Mesodermal cell (in vitro differentiated cells): ENCODE measurements around the gene MAP3K7.

Experiments used
- H3K27ac ChIP-seq: 2 replicates; pipeline ENCODE4 v1.7.0; 2013; ENCODE audit warnings: mild to moderate bottlenecking, low read depth, low read length, moderate library complexity; ENCODE audit not compliant: severe bottlenecking
- H3K36me3 ChIP-seq: 2 replicates; pipeline ENCODE4 v1.7.1; 2013; ENCODE audit warnings: mild to moderate bottlenecking, low read length, moderate library complexity; ENCODE audit not compliant: control insufficient read depth, insufficient read depth
- H3K4me1 ChIP-seq: one replicate; pipeline ENCODE4 v1.7.1; 2013; ENCODE audit warnings: mild to moderate bottlenecking, low read length; ENCODE audit not compliant: insufficient read depth, control insufficient read depth, poor library complexity, severe bottlenecking
- H3K4me3 ChIP-seq: 2 replicates; pipeline ENCODE4 v1.7.0; 2013; ENCODE audit warnings: low read length, control low read depth, mild to moderate bottlenecking; ENCODE audit not compliant: insufficient read depth, poor library complexity, severe bottlenecking; ENCODE audit errors: extremely low read depth
- H3K9me3 ChIP-seq: 2 replicates; pipeline ENCODE4 v1.7.1; 2013; ENCODE audit warnings: mild to moderate bottlenecking, low read length, moderate library complexity; ENCODE audit not compliant: control insufficient read depth
- WGBS, 2 experiments: methylation state at CpG; one replicate each; pipeline ENCODE4 v1.1.5; 2013; ENCODE audit warnings: missing lambda C conversion rate in 2 of 2; ENCODE audit not compliant: insufficient coverage in 2 of 2; 5-methylcytosine and 5-hydroxymethylcytosine counted together

MAP3K7 gene

DNA sequence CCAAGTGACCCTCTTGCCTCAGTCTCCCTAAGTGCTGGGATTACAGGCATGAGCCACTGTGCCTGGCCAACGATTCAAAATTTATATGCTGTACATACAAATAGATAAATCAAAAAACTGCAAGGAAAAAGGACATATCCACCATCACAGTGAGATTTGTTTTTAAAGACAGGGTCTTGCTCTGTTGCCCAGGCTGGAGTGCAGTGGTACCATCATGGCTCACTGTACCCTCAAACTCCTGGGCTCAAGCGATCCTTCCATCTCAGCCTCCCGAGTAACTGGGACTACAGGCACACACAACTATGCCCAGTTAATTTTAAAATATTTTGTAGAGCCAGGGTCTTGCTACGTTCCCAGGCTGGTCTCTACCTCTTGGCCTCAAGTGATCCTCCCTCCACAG lies 61.5 kb downstream of the MAP3K7 start:
- Histone ChIP-seq H3K27ac (no peak overlapping the region), H3K4me1 (no peaks in the 10 kb centered on the region), H3K9me3 (no peaks in the 10 kb centered on the region), H3K4me3 (no peak overlapping the region), H3K36me3 (peaks cover 42% of the 10 kb centered on the region)
- WGBS, 2 experiments: 100% methylated on average over 2 of the region's 4 CpGs; no CpG with 5 or more reads in 1 of the 2 experiments

DNA sequence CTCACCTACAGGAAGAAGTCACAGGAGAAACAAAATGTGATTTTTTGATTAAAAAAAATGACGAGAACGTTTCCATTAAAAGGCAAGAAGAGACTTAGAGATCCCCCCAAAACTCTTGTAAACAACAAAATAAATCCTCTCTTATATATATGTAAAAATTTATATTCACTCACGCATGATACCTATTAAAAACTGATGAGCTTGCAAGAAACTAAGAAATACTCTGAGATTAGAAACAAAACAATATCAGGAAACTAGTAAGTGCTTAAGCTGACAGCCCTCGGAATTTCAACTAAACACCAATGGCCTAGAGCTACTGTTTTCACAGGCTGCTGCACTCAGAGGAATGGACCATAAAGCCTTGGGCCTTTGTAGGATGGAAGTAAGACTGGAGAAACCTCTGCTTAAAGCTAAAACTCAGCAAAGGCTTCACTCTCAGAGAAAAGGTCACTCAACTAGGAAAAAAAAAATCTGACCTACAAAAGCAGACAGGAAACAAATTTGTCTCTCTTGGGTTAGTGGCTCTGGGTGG lies 63.0 kb downstream of the MAP3K7 start:
- Histone ChIP-seq H3K36me3 (peaks cover 46% of the 10 kb centered on the region), H3K9me3 (no peaks in the 10 kb centered on the region), H3K27ac (no peak overlapping the region)

DNA sequence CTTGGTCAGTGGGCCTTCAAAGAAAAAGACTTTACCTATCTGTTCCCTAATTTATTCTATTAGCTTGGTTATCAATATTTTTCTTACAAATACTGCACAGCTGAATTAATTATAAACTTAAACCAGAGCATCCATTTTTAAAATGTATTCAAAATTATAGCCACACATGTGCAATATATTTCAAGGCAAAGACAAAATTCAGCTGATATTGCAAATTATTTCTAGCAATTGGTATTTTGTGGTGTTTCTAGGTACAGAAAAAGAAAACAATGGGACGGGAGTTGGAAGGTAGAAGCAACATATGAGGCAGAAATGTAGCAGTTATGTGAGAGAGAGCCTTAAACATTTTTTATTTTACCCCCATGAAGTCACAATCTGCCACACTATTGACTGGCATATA lies 64.9 kb downstream of the MAP3K7 start:
- no peak overlapping the region for H3K27ac ChIP-seq

More for the DNA sequence above, 63.0 kb downstream of the MAP3K7 start:
- WGBS, 2 experiments: 86 to 100% methylated on average over 1 of the region's 4 CpGs
- H3K4me3 ChIP-seq: no peak overlapping the region
- H3K4me1 ChIP-seq: no peaks in the 10 kb centered on the region

DNA sequence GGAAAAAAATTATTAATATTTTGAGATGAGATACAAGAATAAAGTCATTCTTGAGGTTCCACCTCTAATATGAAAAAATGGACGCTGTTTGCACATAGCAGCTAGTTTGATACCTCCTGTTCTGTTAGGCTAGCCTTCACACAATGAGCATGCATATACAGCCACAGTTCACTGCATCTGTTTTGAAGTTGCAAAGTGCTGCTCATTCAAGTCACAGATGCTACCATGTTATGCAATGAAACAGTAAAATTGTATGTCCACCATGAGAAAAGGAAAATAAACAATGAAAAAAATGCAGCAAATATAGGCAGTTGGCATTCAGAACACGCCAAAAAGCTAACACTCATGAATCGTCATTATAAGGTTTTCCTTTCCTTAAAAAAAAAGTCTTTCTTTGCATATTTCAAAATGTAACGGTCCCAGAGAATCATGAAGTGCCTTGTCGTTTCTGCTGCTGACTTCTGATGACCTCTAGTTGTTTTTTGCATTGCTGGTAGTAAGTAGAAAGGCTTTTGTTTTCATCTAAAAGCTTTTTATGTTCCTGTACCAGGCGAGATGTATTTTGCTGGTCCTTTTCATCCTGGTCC lies 70.7 kb downstream of the MAP3K7 start:
- peaks cover 48% of the 10 kb centered on the region for H3K36me3 ChIP-seq

More for the DNA sequence above, 64.9 kb downstream of the MAP3K7 start:
- Histone ChIP-seq H3K36me3 (peaks cover 39% of the 10 kb centered on the region), H3K4me3 (no peak overlapping the region), H3K9me3 (no peaks in the 10 kb centered on the region), H3K4me1 (no peaks in the 10 kb centered on the region)
- no CpG with 5 or more reads among the region's 1 CpG for WGBS, 2 experiments

DNA sequence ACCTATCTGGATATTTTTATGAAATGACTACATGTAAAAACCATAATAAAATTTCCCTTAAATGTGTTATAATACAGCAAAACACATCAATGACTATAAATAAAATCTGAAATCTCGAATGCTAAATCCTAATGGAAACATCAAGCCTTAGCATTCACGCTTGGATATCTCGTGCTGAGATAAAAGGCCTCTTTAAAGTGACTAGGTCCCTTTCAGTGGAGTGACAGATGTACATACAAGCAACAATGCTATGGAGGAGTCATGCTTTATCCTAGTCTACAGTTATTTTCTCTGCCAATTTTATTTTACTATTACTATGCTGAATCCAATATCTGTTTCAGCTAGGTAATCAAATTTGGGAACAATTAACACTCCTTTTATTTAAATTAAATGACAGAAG lies 72.4 kb downstream of the MAP3K7 start:
- Histone ChIP-seq H3K4me3 (no peak overlapping the region), H3K36me3 (peaks cover 36% of the 10 kb centered on the region), H3K9me3 (no peaks in the 10 kb centered on the region), H3K4me1 (no peaks in the 10 kb centered on the region), H3K27ac (no peak overlapping the region)
- WGBS, 2 experiments: 70 to 81% methylated on average over 3 of the region's 3 CpGs

More for the DNA sequence above, 70.7 kb downstream of the MAP3K7 start:
- whole genome bisulfite sequencing, 2 experiments: 100% methylated on average over 2 to 3 of the region's 6 CpGs
- Histone ChIP-seq H3K4me3 (no peak overlapping the region), H3K4me1 (no peaks in the 10 kb centered on the region), H3K9me3 (no peaks in the 10 kb centered on the region), H3K27ac (no peak overlapping the region)

DNA sequence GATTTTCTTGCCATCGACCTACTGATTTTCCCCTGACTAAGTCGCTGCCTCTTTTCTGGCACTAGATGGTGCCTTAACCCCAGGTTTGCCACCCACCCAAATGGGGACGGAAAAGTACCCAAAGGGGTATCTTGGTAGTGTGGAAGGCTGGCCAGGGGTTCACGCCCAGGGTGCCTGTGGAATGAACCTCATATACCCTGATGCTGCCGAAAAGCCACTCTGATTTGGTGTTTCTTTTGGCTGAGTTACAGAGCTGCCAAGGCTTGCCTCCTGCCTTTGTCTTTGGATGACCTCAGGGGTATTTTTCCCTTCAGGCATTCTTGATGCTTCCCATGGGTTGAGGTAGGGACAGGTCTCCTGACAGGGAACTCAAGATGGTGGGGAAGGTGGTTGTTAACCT lies 78.1 kb downstream of the MAP3K7 start:
- 80 to 83% methylated on average over 1 to 3 of the region's 5 CpGs for WGBS, 2 experiments
- Histone ChIP-seq H3K4me1 (no peaks in the 10 kb centered on the region), H3K4me3 (no peak overlapping the region)

DNA sequence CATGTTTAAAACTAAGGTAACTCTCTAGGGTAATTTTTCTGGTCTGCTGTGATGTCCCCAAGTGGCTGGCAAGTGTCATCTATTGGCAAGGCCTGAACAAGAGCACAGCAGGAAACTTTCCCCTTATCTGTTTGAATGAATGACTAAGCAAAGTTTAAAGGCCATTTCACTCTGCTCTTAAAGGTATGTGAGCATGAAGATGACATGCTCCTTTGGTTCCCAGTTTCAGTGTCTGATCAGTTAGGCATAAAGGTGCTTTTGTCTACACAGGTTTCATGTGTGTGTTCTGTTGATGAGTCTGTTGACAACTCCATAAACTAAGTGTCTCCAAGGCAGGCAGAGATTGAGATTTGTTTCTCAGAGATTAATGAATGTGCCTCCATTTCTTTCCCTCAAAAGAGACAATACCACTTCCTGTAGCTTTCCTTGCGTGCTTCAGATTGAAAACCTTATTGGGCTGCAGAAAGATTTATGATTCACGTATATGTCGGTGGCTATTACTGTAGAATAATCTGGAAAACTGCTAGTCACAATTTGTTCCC lies 83.9 kb downstream of the MAP3K7 start:
- no peaks in the 10 kb centered on the region for H3K9me3 ChIP-seq
- 61 to 73% methylated on average over 2 to 3 of the region's 3 CpGs for WGBS, 2 experiments
- peak overlapping the region; percentile 50 for H3K27ac ChIP-seq
- no peaks in the 10 kb centered on the region for H3K36me3 ChIP-seq
- no peak overlapping the region for H3K4me3 ChIP-seq
- H3K4me1 ChIP-seq: peaks cover 8% of the 10 kb centered on the region

More for the DNA sequence above, 78.1 kb downstream of the MAP3K7 start:
- H3K36me3 ChIP-seq: peaks cover 15% of the 10 kb centered on the region
- H3K27ac ChIP-seq: no peak overlapping the region
- H3K9me3 ChIP-seq: no peaks in the 10 kb centered on the region

DNA sequence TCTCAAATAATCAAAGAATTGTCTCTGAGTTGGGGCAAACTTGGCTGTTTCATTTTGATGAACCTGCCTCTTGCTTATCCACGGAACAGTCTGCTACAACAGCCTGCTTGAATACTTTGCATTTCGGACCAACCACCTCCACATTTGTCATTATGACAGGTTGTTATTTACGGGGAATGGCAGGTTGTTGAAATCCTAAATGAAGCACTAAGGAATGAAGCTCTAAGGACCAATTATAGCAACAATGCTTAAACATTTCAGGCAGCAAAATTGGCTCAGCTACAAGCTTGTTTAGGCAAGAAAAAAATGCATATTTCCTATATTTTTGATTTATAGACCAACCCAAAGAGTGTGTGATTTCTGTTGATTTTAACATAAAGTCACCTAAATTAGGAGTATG lies 84.5 kb downstream of the MAP3K7 start:
- Histone ChIP-seq H3K4me1 (peaks cover 8% of the 10 kb centered on the region), H3K27ac (peak overlapping the region; percentile 50), H3K9me3 (no peaks in the 10 kb centered on the region), H3K36me3 (no peaks in the 10 kb centered on the region), H3K4me3 (no peak overlapping the region)
- WGBS, 2 experiments: no CpG with 5 or more reads among the region's 3 CpGs

DNA sequence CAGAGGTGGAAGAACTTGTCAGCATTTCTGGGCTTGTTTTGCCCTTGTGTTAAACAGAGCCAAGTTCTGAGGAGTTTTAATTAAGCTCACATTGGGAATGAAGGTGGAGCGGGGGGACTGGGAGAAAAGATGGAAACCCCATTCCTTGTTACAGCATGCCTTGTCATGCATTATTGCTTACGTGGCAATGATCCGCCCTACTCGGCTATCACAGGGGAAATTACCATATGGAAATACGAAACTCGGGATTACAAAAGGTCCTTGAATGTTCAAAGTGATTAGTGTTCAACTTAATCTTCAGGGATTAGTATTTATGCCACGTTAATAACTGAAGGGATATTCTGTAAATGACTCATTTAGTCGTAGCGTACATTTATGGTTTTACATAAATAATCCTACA lies 86.4 kb downstream of the MAP3K7 start:
- Histone ChIP-seq H3K27ac (no peak overlapping the region), H3K36me3 (no peaks in the 10 kb centered on the region), H3K9me3 (no peaks in the 10 kb centered on the region), H3K4me3 (no peak overlapping the region), H3K4me1 (peaks cover 8% of the 10 kb centered on the region)
- WGBS, 2 experiments: 81 to 82% methylated on average over 3 to 6 of the region's 9 CpGs

DNA sequence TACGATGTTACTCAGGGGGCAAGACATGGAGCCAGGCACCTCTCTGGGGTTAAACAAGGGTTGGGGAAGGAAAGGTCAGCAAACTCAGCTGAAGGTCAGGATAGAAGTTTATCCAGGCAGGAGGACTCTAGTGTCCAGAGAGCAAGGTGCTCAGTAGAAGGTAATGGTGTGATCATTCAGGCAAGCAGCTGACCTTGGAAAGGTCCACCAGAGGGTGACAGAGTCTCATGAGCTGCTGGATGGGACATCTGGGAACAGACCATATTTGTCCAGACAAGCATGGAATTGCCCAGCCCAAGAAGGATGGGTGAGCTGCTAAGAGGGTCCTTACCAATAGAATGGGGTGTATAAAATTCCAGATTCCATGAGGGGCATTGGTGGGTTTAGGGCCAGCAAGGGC lies 89.5 kb downstream of the MAP3K7 start:
- Histone ChIP-seq H3K4me3 (no peak overlapping the region), H3K9me3 (no peaks in the 10 kb centered on the region), H3K27ac (no peak overlapping the region), H3K36me3 (no peaks in the 10 kb centered on the region), H3K4me1 (peaks cover 11% of the 10 kb centered on the region)
- 89 to 100% methylated on average over 1 of the region's 1 CpG for WGBS, 2 experiments
